Brain microvascular endothelial cell (primary cell): ENCODE data around the gene TANC2.

Experiments used
- DNase-seq: peaks from one replicate; pipeline ENCODE4 v3.0.0-alpha.2; 2020
- H3K27ac ChIP-seq: fragments of 250-450 bp; sonication (Bioruptor Pico); 2 replicates; pipeline ENCODE4 v1.5.1; 2020; ENCODE audit warnings: mild to moderate bottlenecking, moderate library complexity
- H3K27me3 ChIP-seq: fragments of 250-450 bp; sonication (Bioruptor Pico); replicated peaks from 2 replicates; pipeline ENCODE4 v1.5.1; 2020; ENCODE audit warnings: mild to moderate bottlenecking
- H3K36me3 ChIP-seq: fragments of 250-450 bp; sonication (Bioruptor Pico); replicated peaks from 2 replicates; pipeline ENCODE4 v1.5.1; 2020; ENCODE audit warnings: mild to moderate bottlenecking
- H3K4me3 ChIP-seq: 2 replicates; pipeline ENCODE4 v1.5.1; 2011; ENCODE audit warnings: low read depth, mild to moderate bottlenecking, control low read depth, low read length, moderate library complexity
- CTCF ChIP-seq: IDR thresholded peaks from 2 replicates; pipeline ENCODE4 v1.5.1; 2011; ENCODE audit warnings: low read depth, mild to moderate bottlenecking, moderate library complexity, low read length, control low read depth, inconsistent platforms; ENCODE audit errors: missing control alignments
- in situ Hi-C: cut with HindIII; loops from 2 replicates; pipeline ENCODE4 v1.10.0; 2017; ENCODE audit warnings: low sequenced_read_pairs, low pct_ligation_motif_present

TANC2 gene

GRCh38 chr17:62948370-62948769 is 17.7 kb upstream of the TANC2 start:
- in situ Hi-C loops, result no loop called here
- H3K4me3 ChIP-seq, result no peak overlapping the region
- TF ChIP-seq CTCF, result no peak
- H3K27me3 ChIP-seq, result no peaks in the 10 kb centered on the region
- H3K27ac ChIP-seq, result no peak overlapping the region
- H3K36me3 ChIP-seq, result no peaks in the 10 kb centered on the region
- no peak for DNase-seq

- H3K36me3 ChIP-seq, result no peaks in the 10 kb centered on the region
- DNase-seq, result no peak
- in situ Hi-C loops, result no loop called here
- TF ChIP-seq CTCF, result no peak
- H3K27ac ChIP-seq, result no peak overlapping the region
- H3K27me3 ChIP-seq, result no peaks in the 10 kb centered on the region
- H3K4me3 ChIP-seq, result no peak overlapping the region
Observed at GRCh38 chr17:62949036-62949435, 17.0 kb upstream of the TANC2 start.

- Histone ChIP-seq H3K27me3 (no peaks in the 10 kb centered on the region), H3K27ac (no peak overlapping the region), H3K4me3 (no peak overlapping the region), H3K36me3 (no peaks in the 10 kb centered on the region)
- DNase-seq, result peak; percentile 45
- no peak for TF ChIP-seq CTCF
- in situ Hi-C loops, result no loop called here
Observed at GRCh38 chr17:62950067-62950466, 16.0 kb upstream of the TANC2 start.

- Histone ChIP-seq H3K36me3 (no peaks in the 10 kb centered on the region), H3K27ac (no peak overlapping the region), H3K27me3 (no peaks in the 10 kb centered on the region), H3K4me3 (no peak overlapping the region)
- in situ Hi-C loops, result no loop called here
- DNase-seq, result no peak
- TF ChIP-seq CTCF, result no peak
Observed at GRCh38 chr17:62955841-62956352, 10.1 kb upstream of the TANC2 start.

- Histone ChIP-seq H3K4me3 (no peak overlapping the region), H3K27ac (no peak overlapping the region)
- peak; percentile 66 for DNase-seq
Observed at GRCh38 chr17:62963296-62963695, 2.7 kb upstream of the TANC2 start.

More at GRCh38 chr17:62963296-62963695, 2.7 kb upstream of the TANC2 start:
- Histone ChIP-seq H3K27me3 (no peaks in the 10 kb centered on the region), H3K36me3 (no peaks in the 10 kb centered on the region)
- in situ Hi-C loops, result no loop called here
- no peak for TF ChIP-seq CTCF
